Measurements from ENCODE around the gene KCNK10. TPM values are rescaled to one million over a fixed set of nuclear protein-coding genes. Genes with fewer than 3 reads are reported as not detected.

Gene KCNK10
- polyA plus RNA-seq, 1 donor = not detected

Other genes starting within 250 kb of the KCNK10 start
- 12.3 TPM for gene SPATA7, start 62.4 kb upstream of the KCNK10 start, polyA plus RNA-seq (ENCODE audit: insufficient read length)
- 57.3 TPM for gene PTPN21, start 231.7 kb upstream of the KCNK10 start, polyA plus RNA-seq (ENCODE audit: insufficient read length)
- gene ZC3H14, start 239.8 kb upstream of the KCNK10 start, polyA plus RNA-seq (ENCODE audit: insufficient read length) = 36.6 TPM